Mucosa of stomach (tissue), 1 donor: ENCODE measurements around the gene KIR2DL1.
"Not testable (repeated sequence)": the region's sequence is repeated elsewhere in the genome, so short reads cannot be mapped to it uniquely, and the experiment has no call there.

ENCODE experiments used
- H3K27me3 ChIP-seq: one replicate; pipeline ENCODE4 v1.7.0; 2013; ENCODE audit warnings: mild to moderate bottlenecking, low read length; ENCODE audit not compliant: control insufficient read depth, insufficient read depth
- H3K36me3 ChIP-seq: one replicate; pipeline ENCODE4 v1.7.0; 2013; ENCODE audit warnings: low read length; ENCODE audit not compliant: control insufficient read depth, insufficient read depth
- H3K4me1 ChIP-seq: one replicate; pipeline ENCODE4 v1.7.0; 2013; ENCODE audit warnings: mild to moderate bottlenecking, low read length; ENCODE audit not compliant: control insufficient read depth, insufficient read depth
- H3K4me3 ChIP-seq: one replicate; pipeline ENCODE4 v1.7.0; 2013; ENCODE audit warnings: low read length
- H3K9ac ChIP-seq: one replicate; pipeline ENCODE4 v1.7.0; 2013; ENCODE audit warnings: mild to moderate bottlenecking, low read length, moderate library complexity
- H3K9me3 ChIP-seq: one replicate; pipeline ENCODE4 v1.7.0; 2013; ENCODE audit warnings: mild to moderate bottlenecking, low read length, moderate library complexity; ENCODE audit not compliant: control insufficient read depth
- donor health status: Pancreatic carcinoma.

Gene KIR2DL1

DNA sequence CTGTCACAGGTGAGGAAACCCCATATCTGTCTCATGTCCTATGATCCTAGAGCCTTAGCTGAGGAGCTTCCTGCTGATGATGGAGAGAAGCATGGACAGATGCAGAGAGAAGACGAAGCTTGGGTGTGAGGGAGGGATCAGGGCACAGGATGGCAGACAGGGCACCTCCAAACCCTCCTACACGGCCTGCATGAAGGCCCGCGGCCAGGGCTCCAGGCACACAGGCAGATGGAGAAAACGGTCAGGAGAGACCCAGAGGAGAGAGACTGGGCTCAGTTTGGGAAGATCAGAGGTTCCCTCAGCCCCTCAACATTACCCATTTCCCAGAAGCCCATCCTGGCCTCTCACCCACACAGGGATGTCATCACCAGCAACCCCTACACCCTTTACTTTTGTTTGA lies 25.5 kb upstream of the KIR2DL1 start:
- H3K27me3 ChIP-seq, H3K4me1 ChIP-seq, H3K9me3 ChIP-seq, H3K36me3 ChIP-seq, H3K4me3 ChIP-seq, H3K9ac ChIP-seq: not testable (repeated sequence)

DNA sequence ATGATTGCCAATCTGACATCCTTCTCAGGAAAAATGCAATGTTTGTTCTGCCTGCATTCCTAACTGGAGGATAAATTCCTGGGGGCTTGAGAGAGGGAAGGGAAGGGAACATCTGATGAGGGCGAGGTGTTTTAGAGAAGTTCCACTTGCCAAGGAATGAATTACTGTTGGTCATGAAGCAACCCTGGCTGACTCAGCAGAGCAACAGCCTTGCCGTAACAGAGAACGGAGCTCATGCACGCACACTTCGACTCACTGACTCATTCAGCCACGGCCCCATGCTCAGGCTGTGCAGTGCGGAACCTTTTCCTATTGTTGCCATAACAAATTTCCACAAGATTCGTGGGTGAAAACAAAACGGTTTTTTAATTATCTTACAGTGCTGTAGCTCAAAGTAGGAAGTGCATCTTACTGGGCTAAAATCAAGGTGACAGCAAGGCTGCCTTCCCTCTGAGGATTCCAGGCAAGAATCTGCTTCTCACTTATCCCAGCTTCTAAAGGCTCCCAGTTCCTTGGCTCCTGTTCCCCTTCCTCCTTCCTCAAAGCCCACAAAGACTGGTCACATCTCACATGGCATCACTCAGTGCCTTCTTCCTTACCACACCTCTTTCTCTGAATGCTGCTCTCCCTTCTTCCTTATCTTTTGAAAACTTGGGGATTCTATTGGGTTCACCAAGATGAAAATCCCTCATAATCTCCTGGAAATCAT lies 21.8 kb upstream of the KIR2DL1 start:
- H3K9me3 ChIP-seq, H3K36me3 ChIP-seq, H3K4me3 ChIP-seq, H3K4me1 ChIP-seq, H3K27me3 ChIP-seq, H3K9ac ChIP-seq: not testable (repeated sequence)

DNA sequence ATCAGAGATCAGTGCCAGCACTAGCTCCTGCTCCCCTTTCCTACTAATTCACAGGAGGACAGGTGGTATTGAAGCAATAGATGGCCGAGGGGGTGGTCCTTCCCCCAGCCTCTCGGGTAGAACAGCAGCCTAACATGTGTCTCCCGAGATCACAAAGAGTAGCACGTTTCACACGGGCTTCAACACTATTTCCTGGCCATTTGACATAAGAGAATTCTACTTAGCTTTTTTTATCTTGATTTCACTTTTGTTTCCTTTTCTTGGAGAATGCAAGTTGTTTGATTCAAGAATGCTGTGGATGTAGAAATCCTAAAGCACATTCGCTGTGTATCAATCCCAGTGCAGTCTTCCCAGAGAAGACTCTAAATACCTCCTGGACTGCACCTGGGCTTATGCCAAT lies 19.3 kb upstream of the KIR2DL1 start:
- H3K27me3 ChIP-seq, H3K36me3 ChIP-seq, H3K4me3 ChIP-seq, H3K9ac ChIP-seq, H3K9me3 ChIP-seq, H3K4me1 ChIP-seq: not testable (repeated sequence)

DNA sequence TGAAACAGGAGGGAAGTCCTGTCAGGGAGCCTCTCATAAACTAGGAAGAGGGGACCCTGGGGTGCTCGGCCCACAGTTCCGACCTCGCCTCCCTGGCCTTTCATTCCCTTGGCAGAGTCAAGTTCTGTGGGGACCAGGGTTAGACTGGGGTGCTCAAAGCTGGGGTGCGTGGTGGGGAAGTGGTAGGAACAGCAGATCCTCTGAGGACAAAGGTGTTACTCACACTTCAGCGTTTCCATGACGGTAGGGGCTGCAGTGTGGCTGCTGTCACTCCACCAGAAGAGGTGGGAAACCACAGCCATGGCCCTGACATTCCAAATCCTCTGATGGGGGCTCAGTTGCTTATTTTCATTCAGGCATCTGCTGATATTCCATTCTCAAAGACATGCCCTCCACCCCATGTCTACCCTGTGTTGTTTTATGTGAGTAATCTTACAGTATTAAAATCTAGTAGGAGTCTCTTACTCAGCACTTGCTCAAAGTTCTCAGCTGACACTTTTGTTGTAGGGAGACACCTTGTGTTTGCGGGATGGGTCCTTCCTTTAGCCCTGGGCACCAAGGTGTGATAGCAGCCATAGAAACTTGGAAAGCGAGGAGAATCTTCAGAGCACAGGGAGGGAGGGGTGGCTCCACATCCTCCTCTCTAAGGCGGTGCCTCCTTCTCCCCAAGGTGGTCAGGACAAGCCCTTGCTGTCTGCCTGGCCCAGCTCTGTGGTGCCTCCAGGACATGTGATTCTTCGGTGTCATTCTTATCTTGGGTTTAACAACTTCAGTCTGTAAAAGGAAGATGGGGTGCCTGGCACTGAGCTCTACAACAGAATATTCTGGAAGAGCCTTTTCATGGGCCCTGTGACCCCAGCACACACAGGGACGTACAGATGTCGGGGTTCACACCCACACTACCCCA lies 13.1 kb upstream of the KIR2DL1 start:
- H3K4me1 ChIP-seq, H3K9ac ChIP-seq, H3K9me3 ChIP-seq, H3K4me3 ChIP-seq, H3K36me3 ChIP-seq, H3K27me3 ChIP-seq: not testable (repeated sequence)

DNA sequence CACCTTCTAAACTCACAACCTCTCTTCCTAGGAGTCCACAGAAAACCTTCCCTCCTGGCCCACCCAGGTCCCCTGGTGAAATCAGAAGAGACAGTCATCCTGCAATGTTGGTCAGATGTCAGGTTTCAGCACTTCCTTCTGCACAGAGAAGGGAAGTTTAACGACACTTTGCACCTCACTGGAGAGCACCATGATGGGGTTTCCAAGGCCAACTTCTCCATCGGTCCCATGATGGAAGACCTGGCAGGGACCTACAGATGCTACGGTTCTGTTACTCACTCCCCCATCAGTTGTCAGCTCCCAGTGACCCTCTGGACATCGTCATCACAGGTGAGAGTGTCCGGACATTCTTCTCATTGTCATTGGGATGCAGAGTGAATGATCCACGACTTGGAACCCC lies 11.0 kb upstream of the KIR2DL1 start:
- H3K9ac ChIP-seq, H3K36me3 ChIP-seq, H3K9me3 ChIP-seq, H3K27me3 ChIP-seq, H3K4me1 ChIP-seq, H3K4me3 ChIP-seq: not testable (repeated sequence)

DNA sequence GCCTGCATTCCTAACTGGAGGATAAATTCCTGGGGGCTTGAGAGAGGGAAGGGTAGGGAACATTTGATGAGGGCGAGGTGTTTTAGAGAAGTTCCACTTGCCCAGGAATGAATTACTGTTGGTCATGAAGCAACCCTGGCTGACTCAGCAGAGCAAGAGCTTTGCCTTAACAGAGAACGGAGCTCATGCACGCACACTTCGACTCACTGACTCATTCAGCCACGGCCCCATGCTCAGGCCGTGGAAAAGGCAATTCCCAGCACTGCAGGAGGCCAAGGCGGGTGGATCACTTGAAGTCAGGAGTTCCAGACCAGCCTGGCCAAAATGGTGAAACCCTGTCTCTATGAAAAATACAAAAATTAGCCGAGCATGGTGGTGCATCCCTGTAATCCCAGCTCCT lies 5.4 kb upstream of the KIR2DL1 start:
- not testable (repeated sequence) for H3K36me3 ChIP-seq, H3K27me3 ChIP-seq, H3K9ac ChIP-seq, H3K4me3 ChIP-seq, H3K9me3 ChIP-seq, H3K4me1 ChIP-seq

DNA sequence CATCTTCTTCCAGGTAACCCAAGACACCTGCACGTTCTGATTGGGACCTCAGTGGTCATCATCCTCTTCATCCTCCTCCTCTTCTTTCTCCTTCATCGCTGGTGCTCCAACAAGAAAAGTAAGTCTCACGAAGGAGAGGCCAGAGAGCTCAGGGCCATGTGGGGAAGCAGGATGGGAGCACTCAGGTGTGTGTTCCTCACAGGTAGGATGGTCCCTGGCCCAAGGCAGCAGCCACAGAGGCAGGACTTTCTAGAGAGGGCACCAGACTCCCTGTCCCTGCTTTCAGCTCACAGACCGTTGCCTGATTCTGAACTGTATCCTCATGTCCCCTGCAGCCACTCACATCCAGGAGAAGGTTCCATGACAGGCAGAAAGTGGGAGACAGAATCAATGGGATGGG lies 3.1 kb upstream of the KIR2DL1 start:
- H3K9me3 ChIP-seq = not testable (repeated sequence)

DNA sequence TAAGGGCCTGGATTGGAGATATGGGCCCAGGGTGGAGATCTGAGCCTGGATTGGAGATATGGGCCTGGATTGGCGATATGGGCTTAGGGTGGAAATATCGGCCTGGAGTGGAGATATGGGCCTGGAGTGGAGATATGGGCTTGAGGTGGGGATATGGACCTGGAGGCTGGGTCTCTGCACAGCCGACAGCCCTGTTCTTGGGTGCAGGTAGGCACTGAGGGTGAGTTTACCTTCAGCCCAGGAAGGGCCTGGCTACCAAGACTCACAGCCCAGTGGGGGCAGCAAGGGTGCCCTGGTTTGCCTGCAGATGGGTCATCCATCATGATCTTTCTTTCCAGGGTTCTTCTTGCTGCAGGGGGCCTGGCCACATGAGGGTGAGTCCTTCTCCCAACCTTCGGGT lies 918 bp downstream of the KIR2DL1 start:
- not testable (repeated sequence) for H3K9me3 ChIP-seq, H3K4me1 ChIP-seq, H3K27me3 ChIP-seq, H3K36me3 ChIP-seq, H3K9ac ChIP-seq, H3K4me3 ChIP-seq

More for the DNA sequence above, 3.1 kb upstream of the KIR2DL1 start:
- not testable (repeated sequence) for H3K9ac ChIP-seq, H3K4me3 ChIP-seq, H3K36me3 ChIP-seq, H3K4me1 ChIP-seq, H3K27me3 ChIP-seq

DNA sequence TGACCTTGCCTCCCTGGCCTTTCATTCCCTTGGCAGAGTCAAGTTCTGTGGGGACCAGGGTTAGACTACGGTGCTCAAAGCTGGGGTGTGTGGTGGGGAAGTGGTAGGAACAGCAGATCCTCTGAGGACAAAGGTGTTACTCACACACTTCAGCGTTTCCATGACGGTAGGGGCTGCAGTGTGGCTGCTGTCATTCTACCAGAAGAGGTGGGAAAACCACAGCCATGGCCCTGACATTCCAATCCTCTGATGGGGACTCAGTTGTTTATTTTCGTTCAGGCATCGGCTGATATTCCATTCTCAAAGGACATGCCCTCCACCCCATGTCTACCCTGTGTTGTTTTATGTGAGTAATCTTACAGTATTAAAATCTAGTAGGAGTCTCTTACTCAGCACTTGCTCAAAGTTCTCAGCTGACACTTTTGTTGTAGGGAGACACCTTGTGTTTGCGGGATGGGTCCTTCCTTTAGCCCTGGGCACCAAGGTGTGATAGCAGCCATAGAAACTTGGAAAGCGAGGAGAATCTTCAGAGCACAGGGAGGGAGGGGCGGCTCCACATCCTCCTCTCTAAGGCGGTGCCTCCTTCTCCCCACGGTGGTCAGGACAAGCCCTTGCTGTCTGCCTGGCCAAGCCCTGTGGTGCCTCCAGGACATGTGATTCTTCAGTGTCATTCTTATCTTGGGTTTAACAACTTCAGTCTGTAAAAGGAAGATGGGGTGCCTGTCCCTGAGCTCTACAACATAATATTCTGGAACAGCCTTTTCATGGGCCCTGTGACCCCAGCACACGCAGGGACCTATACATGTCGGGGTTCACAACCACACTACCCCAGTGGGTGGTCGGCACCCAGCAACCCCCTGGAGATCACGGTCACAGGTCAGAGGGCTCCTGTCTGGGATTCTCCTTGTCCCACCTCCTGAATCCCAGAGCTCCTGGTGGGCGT lies 1.7 kb downstream of the KIR2DL1 start:
- not testable (repeated sequence) for H3K4me3 ChIP-seq, H3K9me3 ChIP-seq, H3K9ac ChIP-seq, H3K27me3 ChIP-seq, H3K36me3 ChIP-seq, H3K4me1 ChIP-seq

DNA sequence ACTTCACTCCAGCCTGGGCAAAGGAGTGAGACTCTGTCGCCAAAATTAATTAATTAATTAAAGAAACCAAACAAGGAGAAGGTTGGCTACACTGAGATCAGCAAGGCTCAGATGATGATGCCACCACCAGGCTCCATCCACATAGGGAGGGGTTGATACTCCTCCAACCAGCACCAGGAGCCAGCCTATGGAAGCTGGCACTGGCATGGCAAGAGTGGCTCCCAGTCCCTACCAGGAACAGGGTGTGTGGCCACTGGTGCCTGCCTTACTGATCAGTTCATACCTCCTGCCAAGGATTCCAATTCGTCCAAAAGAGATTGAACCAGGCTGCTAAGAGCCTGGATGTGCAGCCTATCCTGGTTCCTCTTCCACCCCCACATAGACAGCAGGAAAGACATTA lies 3.1 kb downstream of the KIR2DL1 start:
- H3K4me3 ChIP-seq, H3K4me1 ChIP-seq, H3K9ac ChIP-seq, H3K36me3 ChIP-seq, H3K9me3 ChIP-seq, H3K27me3 ChIP-seq: not testable (repeated sequence)

DNA sequence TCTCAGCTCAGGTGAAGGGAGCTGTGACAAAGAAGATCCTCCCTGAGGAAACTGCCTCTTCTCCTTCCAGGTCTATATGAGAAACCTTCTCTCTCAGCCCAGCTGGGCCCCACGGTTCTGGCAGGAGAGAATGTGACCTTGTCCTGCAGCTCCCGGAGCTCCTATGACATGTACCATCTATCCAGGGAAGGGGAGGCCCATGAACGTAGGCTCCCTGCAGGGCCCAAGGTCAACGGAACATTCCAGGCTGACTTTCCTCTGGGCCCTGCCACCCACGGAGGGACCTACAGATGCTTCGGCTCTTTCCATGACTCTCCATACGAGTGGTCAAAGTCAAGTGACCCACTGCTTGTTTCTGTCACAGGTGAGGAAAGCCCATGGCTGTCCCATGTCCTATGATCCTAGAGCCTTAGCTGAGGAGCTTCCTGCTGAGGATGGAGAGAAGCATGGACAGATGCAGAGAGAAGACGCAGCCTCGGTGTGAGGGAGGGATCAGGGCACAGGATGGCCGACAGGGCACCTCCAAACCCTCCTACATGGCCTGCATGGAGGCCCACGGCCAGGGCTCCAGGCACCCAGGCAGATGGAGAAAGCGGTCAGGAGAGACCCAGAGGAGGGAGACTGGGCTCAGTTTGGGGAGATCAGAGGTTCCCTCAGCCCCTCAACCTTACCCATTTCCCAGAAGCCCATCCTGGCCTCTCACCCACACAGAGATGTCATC lies 5.7 kb downstream of the KIR2DL1 start:
- not testable (repeated sequence) for H3K9me3 ChIP-seq, H3K4me1 ChIP-seq, H3K36me3 ChIP-seq, H3K4me3 ChIP-seq, H3K27me3 ChIP-seq, H3K9ac ChIP-seq
